SJSA1 (cell line): ENCODE results near the gene GRK5. TPM values are rescaled to one million over a fixed set of nuclear protein-coding genes. Genes with fewer than 3 reads are reported as not detected.

Experiments
- DNase-seq, 2 experiments: peaks; one replicate each; pipeline ENCODE4 v3.0.0-alpha.2; 2015 to 2020; ENCODE audit warnings: low spot score in 2 of 2, low read depth in 1 of 2
- H3K27ac ChIP-seq: fragments of 250-450 bp; sonication (Bioruptor Pico); 2 replicates; pipeline ENCODE4 v1.5.1; 2020; ENCODE audit warnings: mild to moderate bottlenecking, moderate library complexity
- H3K27me3 ChIP-seq: fragments of 250-450 bp; sonication (Bioruptor Pico); replicated peaks from 2 replicates; pipeline ENCODE4 v1.5.1; 2020; ENCODE audit warnings: mild to moderate bottlenecking, moderate library complexity
- H3K36me3 ChIP-seq: fragments of 250-450 bp; sonication (Bioruptor Pico); 2 replicates; pipeline ENCODE4 v1.5.1; 2020; ENCODE audit warnings: mild to moderate bottlenecking
- H3K4me1 ChIP-seq: fragments of 250-450 bp; sonication (Bioruptor Pico); replicated peaks from 2 replicates; pipeline ENCODE4 v1.6.1; 2021; ENCODE audit warnings: mild to moderate bottlenecking
- H3K4me3 ChIP-seq: fragments of 250-450 bp; sonication (Bioruptor Pico); 2 replicates; pipeline ENCODE4 v1.5.1; 2020; ENCODE audit warnings: mild to moderate bottlenecking
- H3K9me3 ChIP-seq: fragments of 250-450 bp; sonication (Bioruptor Pico); replicated peaks from 2 replicates; pipeline ENCODE4 v1.5.1; 2020; ENCODE audit warnings: mild to moderate bottlenecking
- total RNA-seq: library from RNA; depleted of rRNA; stranded (reverse); fragments of >200 nt; shearing (Covaris generic); gene quantifications from 2 replicates; pipeline ENCODE4 v1.2.3, GENCODE V29; 2014

Gene GRK5
- total RNA-seq, 1 experiment from 2014 or later, result 19.4 TPM

DNA sequence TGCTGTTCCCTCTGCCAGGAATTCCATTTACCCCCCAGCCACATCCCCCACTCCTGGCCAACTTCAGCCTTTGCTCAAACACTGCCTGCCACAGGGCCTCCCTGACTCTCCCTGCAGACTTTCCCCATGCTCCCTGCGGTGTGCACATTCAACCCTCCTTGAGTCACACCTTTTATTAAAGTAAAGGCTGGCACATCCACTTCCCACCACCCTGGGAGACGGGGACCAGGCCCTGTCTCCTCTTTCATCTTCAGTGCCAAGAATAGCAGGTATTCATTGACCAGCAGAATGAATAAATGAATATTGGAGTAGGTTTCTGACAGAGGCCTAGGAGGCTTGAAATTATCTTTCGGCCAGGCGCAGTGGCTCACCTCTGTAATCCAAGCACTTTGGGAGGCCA lies 91.4 kb downstream of the GRK5 start:
- no peak overlapping the region for H3K4me3 ChIP-seq
- H3K4me1 ChIP-seq, result peaks cover 7% of the 10 kb centered on the region; the same call in 1 of the 2 replicates

DNA sequence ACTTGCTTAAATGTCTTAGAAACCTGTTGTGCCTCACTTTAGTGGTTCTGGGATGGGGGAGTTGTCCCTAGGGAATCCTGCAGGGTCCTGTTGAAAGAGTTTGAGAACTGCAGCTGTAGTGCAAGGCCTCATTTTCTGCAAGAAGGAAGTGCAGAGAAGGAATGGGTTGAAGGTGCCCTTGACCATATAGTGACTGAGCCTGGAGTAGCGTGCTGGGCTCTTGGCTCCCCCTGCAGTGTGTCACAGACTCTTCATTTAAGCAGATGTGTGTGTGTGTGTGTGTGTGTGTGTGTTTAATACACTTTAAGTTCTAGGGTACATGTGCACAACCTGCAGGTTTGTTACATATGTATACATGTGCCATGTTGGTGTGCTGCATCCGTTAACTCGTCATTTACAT lies 92.2 kb downstream of the GRK5 start:
- no peak for DNase-seq
- Histone ChIP-seq H3K27ac (no peak overlapping the region), H3K36me3 (no peaks in the 10 kb centered on the region; the same call in 1 of the 2 replicates), H3K9me3 (peaks cover 6% of the 10 kb centered on the region), H3K27me3 (no peaks in the 10 kb centered on the region), H3K4me1 (peaks cover 7% of the 10 kb centered on the region; the same call in 1 of the 2 replicates), H3K4me3 (no peak overlapping the region)

More for the DNA sequence above, 91.4 kb downstream of the GRK5 start:
- Histone ChIP-seq H3K36me3 (no peaks in the 10 kb centered on the region; the same call in 1 of the 2 replicates), H3K9me3 (peaks cover 6% of the 10 kb centered on the region), H3K27me3 (no peaks in the 10 kb centered on the region), H3K27ac (no peak overlapping the region)
- no peak for DNase-seq

GRCh38 chr10:119301397-119301796 lies 94.0 kb downstream of the GRK5 start:
- H3K27me3 ChIP-seq, result no peaks in the 10 kb centered on the region
- H3K4me3 ChIP-seq, result no peak overlapping the region
- H3K36me3 ChIP-seq, result no peaks in the 10 kb centered on the region; the same call in 1 of the 2 replicates
- H3K27ac ChIP-seq, result no peak overlapping the region
- peaks cover 6% of the 10 kb centered on the region for H3K9me3 ChIP-seq
- peaks cover 20% of the 10 kb centered on the region for H3K4me1 ChIP-seq
- no peak for DNase-seq

- no peak for DNase-seq
- H3K4me1 ChIP-seq, result peaks cover 28% of the 10 kb centered on the region
- no peaks in the 10 kb centered on the region for H3K27me3 ChIP-seq
- H3K4me3 ChIP-seq, result no peak overlapping the region
- no peak overlapping the region for H3K27ac ChIP-seq
- H3K9me3 ChIP-seq, result peaks cover 4% of the 10 kb centered on the region
- no peaks in the 10 kb centered on the region for H3K36me3 ChIP-seq
These were observed 94.8 kb downstream of the GRK5 start for GRCh38 chr10:119302172-119302571.

DNA sequence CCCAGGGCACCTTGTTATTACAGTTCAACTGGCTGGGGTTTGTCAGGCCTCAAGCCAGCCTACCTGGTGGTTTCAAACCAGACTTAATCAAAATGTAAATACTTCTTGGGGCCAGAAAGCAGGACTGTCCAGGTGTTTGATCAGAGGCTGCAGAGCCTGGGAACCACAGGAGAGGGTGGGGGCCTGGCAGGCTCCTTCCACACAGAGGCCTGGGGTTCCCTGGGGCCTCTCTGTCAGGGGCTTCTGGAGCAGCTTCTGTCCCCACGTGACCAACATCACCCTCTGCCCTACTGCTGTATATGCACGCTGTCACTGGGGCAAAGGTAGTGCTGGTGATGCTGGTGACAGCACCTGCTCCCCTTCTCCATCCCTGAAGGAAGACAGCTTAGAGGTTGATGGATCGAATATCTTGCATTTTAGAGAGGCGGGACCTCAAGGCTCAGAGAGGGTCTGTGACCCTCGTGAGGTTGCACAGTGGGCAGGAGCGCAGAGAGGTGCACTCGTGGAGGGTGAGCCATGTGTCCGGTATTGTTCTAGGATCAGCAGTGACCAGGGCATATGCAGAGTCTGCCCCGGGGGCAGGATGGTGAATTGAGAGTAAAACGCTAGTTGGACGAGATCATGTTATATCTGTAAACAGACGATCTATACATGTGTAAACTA lies 95.4 kb downstream of the GRK5 start:
- H3K36me3 ChIP-seq, result no peaks in the 10 kb centered on the region

DNA sequence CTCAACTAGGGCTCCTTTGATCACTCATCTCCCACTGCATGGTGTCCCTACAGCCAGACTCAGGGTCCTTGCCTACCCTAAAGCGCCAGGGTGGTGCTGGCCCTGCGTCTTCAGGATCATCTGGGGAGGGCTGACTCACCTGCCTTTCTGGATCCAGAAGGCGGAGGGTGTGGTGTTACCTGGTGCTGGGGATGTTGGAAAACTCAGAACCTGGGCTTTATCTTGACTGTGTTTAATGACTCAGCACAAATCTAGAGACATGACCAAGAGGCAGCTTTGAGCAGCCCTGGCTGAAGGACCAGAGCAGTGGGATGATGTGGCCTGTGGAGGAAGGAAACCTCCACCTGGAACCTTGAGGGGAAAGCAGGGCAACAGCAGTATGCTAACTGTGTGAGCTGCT lies 96.5 kb downstream of the GRK5 start:
- H3K27ac ChIP-seq, result no peak overlapping the region
- peaks cover 33% of the 10 kb centered on the region for H3K4me1 ChIP-seq
- no peak overlapping the region for H3K4me3 ChIP-seq
- no peaks in the 10 kb centered on the region for H3K36me3 ChIP-seq
- DNase-seq, result no peak
- no peaks in the 10 kb centered on the region for H3K27me3 ChIP-seq
- H3K9me3 ChIP-seq, result no peaks in the 10 kb centered on the region

More for the DNA sequence above, 95.4 kb downstream of the GRK5 start:
- no peak overlapping the region for H3K4me3 ChIP-seq
- H3K27ac ChIP-seq, result no peak overlapping the region
- DNase-seq, result no peak
- no peaks in the 10 kb centered on the region for H3K27me3 ChIP-seq
- no peaks in the 10 kb centered on the region; the same call in 1 of the 2 replicates for H3K9me3 ChIP-seq
- peaks cover 33% of the 10 kb centered on the region for H3K4me1 ChIP-seq

DNA sequence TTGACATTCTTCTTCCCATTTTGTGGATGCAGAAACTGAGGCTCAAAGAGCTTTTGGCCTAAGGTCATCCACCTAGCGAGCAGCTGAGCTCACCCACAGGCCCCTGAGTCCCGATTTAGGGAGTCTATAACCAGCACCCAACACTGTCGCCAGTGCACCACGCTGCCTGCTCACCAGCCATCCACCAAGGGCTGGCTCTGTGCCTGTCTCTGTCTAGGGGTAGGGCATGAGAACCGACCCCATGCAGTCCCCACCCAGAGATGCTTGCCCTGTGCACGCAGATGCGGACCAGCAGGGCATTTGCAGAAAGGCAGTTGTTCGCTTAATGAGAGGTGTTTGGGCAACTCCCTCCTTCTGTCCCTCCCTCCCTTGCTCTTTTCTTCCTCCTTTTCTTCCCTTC lies 97.2 kb downstream of the GRK5 start:
- H3K4me1 ChIP-seq, result peaks cover 33% of the 10 kb centered on the region
- no peak overlapping the region for H3K4me3 ChIP-seq
- H3K36me3 ChIP-seq, result no peaks in the 10 kb centered on the region
- no peak overlapping the region for H3K27ac ChIP-seq
- H3K9me3 ChIP-seq, result no peaks in the 10 kb centered on the region
- DNase-seq, result no peak
- H3K27me3 ChIP-seq, result no peaks in the 10 kb centered on the region

DNA sequence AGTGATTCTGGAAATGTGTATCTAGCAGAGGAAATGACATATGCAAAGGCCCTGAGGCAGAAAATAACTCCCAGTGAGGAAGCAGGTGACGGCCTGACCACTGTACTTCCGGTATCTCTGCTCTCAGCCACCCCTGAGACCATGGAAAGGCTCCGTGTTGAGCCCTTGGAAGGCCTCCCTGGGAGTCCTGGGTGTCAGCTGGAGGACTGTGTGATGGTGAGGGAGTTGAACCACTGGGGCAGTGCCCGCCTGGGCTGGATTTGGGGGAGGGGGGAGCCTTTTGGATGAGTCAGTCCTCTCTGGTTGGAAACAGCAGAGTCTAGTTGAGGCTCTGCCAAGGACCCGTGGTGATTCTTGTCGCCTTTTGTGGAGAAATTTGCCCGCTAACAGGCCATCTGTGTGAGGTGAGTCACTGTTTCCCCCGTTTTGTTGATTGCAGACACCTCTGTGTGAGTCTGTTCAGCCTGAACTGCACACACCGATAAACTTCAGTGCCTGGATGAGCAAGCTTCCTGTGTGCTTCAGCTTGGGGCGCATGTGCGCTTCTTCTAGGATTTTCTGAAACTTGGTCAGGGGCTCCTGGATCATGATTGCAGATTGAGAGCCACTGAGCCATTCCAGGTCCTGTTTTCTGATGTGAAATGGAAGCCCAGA lies 98.6 kb downstream of the GRK5 start:
- Histone ChIP-seq H3K4me1 (peaks cover 33% of the 10 kb centered on the region), H3K36me3 (no peaks in the 10 kb centered on the region), H3K27me3 (no peaks in the 10 kb centered on the region), H3K9me3 (no peaks in the 10 kb centered on the region), H3K27ac (peak overlapping the region; percentile 34), H3K4me3 (no peak overlapping the region)
- peak; percentile 98 to 99 for DNase-seq

DNA sequence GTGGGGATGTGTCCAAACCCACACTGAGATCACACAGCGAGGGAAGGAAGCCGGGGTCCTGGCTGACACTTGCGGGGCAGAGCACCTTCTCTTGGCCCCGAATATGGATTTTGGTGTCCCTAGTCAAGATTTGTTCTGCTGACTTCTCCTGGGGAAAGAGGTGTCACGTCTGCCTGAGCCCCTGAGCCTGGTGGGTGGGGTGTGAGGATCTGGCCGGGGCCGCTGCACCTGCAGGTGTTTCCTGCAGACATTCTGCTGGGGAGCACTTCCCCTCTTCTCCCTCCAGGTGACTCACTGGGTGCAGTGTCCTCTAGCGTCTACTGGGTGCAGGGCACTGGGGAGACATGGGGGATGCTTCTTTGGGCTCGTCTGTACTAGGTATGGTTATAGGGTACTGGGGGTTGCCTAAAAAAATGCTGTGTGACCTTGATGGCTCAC lies 99.2 kb downstream of the GRK5 start:
- Histone ChIP-seq H3K27me3 (no peaks in the 10 kb centered on the region), H3K4me3 (no peak overlapping the region), H3K9me3 (no peaks in the 10 kb centered on the region), H3K27ac (peak overlapping the region; percentile 34), H3K4me1 (peaks cover 29% of the 10 kb centered on the region), H3K36me3 (no peaks in the 10 kb centered on the region)
- DNase-seq, result no peak

GRCh38 chr10:119306986-119307392 lies 99.6 kb downstream of the GRK5 start:
- Histone ChIP-seq H3K4me1 (peaks cover 26% of the 10 kb centered on the region), H3K36me3 (no peaks in the 10 kb centered on the region), H3K9me3 (no peaks in the 10 kb centered on the region), H3K27ac (no peak overlapping the region), H3K4me3 (no peak overlapping the region), H3K27me3 (no peaks in the 10 kb centered on the region)
- no peak for DNase-seq

DNA sequence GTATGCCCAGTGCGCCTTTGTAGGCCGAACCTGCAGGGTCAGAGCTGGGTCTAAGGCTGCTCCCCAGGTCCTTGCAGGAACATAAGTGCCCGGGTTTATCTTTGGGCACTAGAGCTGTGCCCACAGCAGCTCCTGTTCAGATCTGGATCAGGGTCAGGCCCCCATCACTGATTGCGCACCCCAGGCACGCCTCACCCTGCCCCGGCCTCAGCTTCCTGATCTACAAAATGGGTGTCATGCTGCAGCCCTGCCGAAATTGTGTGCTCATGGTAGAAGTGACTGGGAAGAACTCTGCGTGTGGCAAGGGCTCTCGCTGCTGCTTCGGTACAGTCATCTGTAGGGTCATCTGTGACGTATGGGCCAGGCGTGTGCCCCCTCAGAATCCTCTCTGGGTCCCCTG lies 100.7 kb downstream of the GRK5 start:
- no peak for DNase-seq
- no peaks in the 10 kb centered on the region for H3K36me3 ChIP-seq
- H3K9me3 ChIP-seq, result no peaks in the 10 kb centered on the region
- no peaks in the 10 kb centered on the region for H3K27me3 ChIP-seq
- no peak overlapping the region for H3K4me3 ChIP-seq
- H3K4me1 ChIP-seq, result peaks cover 26% of the 10 kb centered on the region
- H3K27ac ChIP-seq, result no peak overlapping the region

GRCh38 chr10:119308551-119309422 lies 101.4 kb downstream of the GRK5 start:
- no peaks in the 10 kb centered on the region for H3K36me3 ChIP-seq
- H3K4me1 ChIP-seq, result peaks cover 33% of the 10 kb centered on the region
- no peak for DNase-seq
- no peaks in the 10 kb centered on the region for H3K9me3 ChIP-seq
- H3K27me3 ChIP-seq, result no peaks in the 10 kb centered on the region
- H3K27ac ChIP-seq, result no peak overlapping the region
- H3K4me3 ChIP-seq, result no peak overlapping the region

GRCh38 chr10:119309423-119309770 lies 102.0 kb downstream of the GRK5 start:
- H3K36me3 ChIP-seq, result no peaks in the 10 kb centered on the region
- H3K27me3 ChIP-seq, result no peaks in the 10 kb centered on the region
- DNase-seq, result no peak
- no peaks in the 10 kb centered on the region for H3K9me3 ChIP-seq
- H3K27ac ChIP-seq, result no peak overlapping the region
- peaks cover 38% of the 10 kb centered on the region for H3K4me1 ChIP-seq
- H3K4me3 ChIP-seq, result no peak overlapping the region

DNA sequence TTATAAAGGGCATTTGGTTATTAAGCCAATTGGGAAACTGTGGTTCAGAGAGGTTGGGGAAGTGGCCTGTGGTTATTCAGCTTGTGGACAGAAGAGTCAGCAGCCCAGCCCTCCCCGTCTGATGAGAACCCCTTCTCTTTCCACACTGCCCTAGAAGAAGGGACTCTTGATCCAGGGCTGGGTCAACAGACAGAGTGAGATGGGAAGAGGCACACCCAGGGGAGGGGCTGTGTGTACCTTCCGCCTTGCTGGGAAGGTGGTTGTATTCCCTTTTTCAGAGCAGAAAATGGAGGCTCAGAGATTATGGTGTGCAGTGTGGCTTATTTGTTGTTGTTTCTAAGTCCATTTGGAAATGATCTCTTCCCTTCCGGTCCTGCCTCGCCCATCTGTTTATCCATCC lies 103.4 kb downstream of the GRK5 start:
- Histone ChIP-seq H3K27ac (no peak overlapping the region), H3K4me3 (no peak overlapping the region), H3K4me1 (peaks cover 44% of the 10 kb centered on the region), H3K27me3 (no peaks in the 10 kb centered on the region), H3K9me3 (no peaks in the 10 kb centered on the region), H3K36me3 (no peaks in the 10 kb centered on the region)
- DNase-seq, result no peak
